Right hindlimb (tissue), 1 donor: ENCODE measurements around the gene CLDND1.

Source experiments
- DNase-seq: peaks from one replicate; pipeline ENCODE4 v3.0.0-alpha.2; 2018

The CLDND1 gene

GRCh38 chr3:98551236-98551635 is 28.5 kb upstream of the CLDND1 start:
- no peak for DNase-seq

DNA sequence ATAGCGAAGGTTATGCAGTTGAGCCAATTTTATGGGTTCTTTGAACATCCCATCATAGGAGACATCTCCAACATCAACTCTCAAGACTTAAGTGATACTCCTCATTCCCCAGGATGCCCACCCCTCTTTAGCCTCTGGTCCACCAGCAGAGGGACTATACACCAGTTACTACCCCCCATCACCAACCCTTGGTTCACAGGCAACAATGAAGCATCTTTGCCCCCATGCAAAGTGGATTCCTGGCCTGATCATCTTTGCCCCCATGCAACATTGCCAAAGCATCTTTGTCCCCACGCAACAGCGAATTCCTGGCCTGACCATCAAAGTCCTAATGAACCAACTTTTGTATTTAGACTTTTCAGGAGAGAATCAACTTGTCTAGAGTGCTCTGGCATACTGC is 28.1 kb upstream of the CLDND1 start:
- DNase-seq, result no peak

GRCh38 chr3:98548544-98548943 is 25.8 kb upstream of the CLDND1 start:
- DNase-seq, result no peak

- DNase-seq, result no peak
Observed at GRCh38 chr3:98545940-98546339, 23.2 kb upstream of the CLDND1 start.

DNA sequence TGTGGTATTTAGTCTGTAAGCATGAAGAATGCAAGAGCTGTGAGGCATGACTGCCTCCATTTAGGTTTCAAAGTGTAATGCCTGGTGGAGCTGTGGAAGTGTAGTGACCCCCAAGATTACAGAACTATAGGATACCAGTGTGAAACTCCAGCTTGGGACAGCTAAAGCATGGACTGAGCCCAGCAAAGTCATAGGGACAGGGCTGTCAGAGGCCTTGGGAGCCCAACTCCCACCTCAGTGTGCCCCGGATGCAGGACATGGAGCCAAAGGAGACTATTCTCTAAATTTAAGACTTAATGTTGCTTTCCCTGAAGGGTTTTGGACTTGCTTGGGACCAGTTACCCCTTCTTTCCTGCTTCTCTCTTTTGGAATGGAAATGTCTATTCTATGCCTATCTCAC is 19.9 kb upstream of the CLDND1 start:
- no peak for DNase-seq

GRCh38 chr3:98541695-98542094 is 19.0 kb upstream of the CLDND1 start:
- DNase-seq, result no peak

DNA sequence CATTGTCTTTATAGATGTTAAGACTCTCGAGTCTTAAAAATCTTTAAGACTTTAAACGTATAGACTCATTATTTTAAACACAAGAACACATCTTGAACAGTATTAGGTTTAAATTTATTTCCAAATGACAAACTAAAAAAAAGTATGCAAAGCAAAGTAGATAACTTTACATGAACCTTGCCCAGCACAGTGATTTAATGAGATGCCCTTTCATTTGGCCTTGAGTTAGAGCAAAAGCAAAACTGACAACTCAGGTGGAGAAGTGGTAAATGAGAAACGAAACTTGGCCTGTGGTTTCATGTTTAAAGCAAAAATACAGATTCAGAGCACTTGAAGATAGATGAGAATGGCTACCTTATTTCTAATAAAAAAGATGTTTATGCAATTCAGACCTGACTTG is 17.6 kb upstream of the CLDND1 start:
- DNase-seq, result no peak

- no peak for DNase-seq
Observed at GRCh38 chr3:98536456-98537017, 13.8 kb upstream of the CLDND1 start.

DNA sequence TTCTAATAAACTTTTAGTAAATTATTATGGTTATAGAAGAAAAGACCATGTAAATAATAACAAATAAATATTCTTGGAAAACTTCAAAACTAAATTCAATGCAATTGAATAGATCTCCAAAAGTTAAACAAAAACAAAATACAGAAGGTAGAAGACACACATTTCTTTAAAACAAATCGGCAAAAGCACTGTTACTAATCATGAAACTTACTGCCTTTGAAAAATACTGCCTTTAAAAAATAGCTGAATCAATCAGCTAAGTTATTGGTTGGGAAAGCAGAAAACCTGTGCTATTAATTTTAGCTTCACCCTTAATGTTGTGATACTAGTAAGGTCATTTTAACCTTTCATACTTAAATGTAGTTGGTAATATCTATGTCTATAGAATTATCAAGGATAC is 12.0 kb upstream of the CLDND1 start:
- no peak for DNase-seq

DNA sequence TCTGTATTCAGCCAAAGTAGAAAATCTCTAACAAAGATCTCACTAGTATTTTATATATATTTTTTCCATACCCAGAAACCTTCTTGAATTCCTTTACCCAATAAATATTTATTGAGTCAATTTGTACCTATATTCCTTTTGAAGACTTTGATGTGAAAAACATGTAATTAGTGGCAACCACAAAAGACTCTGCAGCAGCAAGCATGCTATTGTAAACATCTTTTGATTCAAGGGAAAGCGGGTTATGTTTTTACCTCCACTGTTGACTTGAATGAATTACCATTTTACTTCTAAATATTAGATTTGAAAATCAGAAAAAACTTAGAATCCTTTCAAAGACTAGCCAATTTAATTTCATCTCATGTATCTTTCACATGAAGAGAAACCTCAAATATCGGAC is 11.5 kb upstream of the CLDND1 start:
- DNase-seq, result no peak

DNA sequence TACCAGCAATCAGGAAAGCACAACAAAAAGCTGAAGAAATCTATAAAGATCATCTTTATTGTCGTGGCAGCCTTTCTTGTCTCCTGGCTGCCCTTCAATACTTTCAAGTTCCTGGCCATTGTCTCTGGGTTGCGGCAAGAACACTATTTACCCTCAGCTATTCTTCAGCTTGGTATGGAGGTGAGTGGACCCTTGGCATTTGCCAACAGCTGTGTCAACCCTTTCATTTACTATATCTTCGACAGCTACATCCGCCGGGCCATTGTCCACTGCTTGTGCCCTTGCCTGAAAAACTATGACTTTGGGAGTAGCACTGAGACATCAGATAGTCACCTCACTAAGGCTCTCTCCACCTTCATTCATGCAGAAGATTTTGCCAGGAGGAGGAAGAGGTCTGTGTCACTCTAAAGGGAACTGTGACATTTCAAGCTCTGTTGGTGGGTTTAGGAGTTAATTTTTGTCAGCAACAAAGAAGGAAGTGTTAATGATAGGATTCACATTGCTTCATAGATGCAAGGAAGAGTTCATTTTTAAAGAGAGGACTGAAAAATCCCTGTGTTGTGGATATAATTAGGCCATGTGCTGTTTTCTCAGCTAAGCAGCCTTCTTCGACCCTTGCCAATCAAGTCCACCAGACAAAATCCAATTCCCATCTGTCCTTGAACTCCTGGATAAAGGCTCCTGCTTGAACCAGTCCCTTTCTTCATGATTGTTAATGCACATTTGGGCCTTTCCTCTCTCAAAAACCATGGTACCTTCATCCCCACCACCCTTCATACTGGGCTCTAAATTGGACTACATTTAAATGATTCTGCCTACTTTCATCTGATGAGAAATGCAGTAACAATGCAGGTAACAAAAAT is 10.2 kb upstream of the CLDND1 start:
- no peak for DNase-seq

GRCh38 chr3:98532275-98532637 is 9.6 kb upstream of the CLDND1 start:
- DNase-seq, result no peak

GRCh38 chr3:98531622-98532274 is 9.0 kb upstream of the CLDND1 start, which contains the start of gene GPR15:
GPR15 (plus strand) TSS chr3:98531978; CDS start chr3:98532034, 56 bp downstream.
- no peak for DNase-seq

GRCh38 chr3:98530676-98531075 is 8.0 kb upstream of the CLDND1 start:
- no peak for DNase-seq

DNA sequence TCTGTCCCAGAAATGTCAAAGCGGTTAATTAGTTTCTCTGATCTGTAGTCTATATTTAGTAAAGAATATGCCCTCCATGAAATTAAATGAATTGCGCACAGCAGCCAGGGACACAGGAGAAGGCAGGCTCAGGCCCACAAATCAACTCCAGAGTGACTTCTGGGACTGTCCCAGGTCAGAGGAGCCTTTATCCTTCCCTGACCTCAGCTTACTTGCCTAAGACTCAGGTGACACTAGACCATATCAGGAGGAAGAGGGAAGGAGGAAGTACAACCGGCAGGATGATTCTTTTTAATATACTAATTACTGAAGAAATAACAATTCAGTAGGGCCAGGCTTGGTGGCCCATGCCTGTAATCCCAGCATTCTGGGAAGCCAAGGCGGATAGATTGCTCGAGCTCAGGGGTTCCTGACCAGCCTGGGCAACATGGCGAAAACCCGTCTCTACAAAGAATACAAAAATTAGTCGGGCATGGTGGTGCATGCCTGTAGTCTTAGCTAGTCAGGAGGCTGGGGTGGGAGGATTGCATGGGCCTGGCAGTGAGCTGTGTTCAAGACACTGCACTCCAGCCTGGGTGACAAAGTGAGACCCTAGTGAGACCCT is 7.3 kb upstream of the CLDND1 start:
- DNase-seq, result no peak

GRCh38 chr3:98528474-98529346 is 6.0 kb upstream of the CLDND1 start:
- DNase-seq, result no peak

DNA sequence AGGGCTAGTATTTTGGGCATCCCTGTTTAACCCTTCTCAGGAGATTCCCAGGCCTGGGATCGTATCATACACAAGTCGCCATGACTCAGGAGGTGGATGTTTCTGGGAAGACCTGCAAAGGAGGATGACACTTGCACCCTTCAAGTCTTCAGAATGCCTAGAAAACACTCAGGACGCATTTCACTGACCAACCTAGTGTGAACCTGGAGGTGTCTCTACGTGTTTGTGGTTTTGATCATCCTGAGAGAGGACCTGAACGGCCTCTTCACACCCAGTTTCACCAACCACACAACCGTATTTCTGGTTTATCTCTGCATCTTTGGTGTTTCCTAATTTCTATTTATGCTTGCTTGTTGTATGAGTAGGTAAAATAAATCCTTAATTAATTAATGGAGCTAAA is 2.8 kb upstream of the CLDND1 start:
- no peak for DNase-seq

GRCh38 chr3:98521897-98522543 is 682 bp downstream of the CLDND1 start:
- no peak for DNase-seq

DNA sequence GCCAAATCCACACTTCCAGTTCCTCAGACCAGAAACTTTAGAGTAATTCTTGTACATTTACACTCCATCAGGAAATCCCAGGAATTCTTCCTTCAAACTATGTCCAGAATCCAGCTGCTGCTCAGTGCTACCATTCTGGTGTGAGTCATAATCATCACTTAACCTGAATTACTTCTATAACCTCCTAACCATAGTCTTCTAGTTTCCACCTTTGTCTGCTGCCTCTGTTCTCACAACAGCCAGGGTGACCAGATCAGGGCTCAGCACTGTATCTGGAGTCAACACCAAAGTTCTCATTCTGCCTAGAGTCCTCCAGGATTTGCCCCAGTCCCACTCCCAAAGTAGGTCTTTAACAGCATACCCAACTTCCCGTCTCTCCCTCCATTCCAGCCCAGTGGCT is 3.4 kb downstream of the CLDND1 start:
- no peak for DNase-seq

GRCh38 chr3:98518816-98519215 is 3.9 kb downstream of the CLDND1 start:
- no peak for DNase-seq

GRCh38 chr3:98514948-98515347 is 7.8 kb downstream of the CLDND1 start:
- no peak for DNase-seq

DNA sequence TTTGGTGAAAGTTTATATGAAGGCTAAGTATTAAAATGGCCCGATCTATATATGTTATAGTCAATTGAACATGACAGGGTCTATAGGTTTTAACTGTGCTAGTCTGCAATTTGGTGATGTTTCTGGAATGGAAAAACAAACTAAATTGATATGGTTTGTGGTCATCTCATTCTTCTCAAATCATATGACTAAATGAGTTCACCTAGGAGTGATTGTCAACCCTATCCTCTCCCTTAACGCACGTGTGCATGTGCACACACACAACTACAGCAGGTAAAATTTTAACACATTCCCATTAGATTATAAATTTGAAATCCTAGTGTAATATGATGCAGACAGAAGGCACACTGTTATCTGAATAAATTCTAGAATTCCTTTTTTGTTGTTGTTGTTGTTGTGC is 9.0 kb downstream of the CLDND1 start:
- DNase-seq, result no peak
